IMR-90 (cell line): ENCODE results near the gene FMN1. TPM values are rescaled to one million over a fixed set of nuclear protein-coding genes. Genes with fewer than 3 reads are reported as not detected.

Experiments
- ATAC-seq: fragments of 200-7000 bp; cut with Tn5 transposase; 2 replicates; pipeline ENCODE4 v1.9.1; 2020; ENCODE audit warnings: low read depth, mild to moderate bottlenecking, moderate library complexity
- BruUV-seq: library from RNA; stranded (reverse); fragments of 400-500 nt; replicated peaks from 2 replicates; lab custom pipeline; 2021; lab: Mats Ljungman, UMichigan
- CTCF ChIA-PET: fragments of 300-600 bp; formaldehyde crosslinking; extraction: SDS; loops from one replicate; lab custom pipeline; 2021; ENCODE audit warnings: antibody characterized with exemption; lab: Yijun Ruan, JAX
- POLR2A ChIA-PET: fragments of 300-600 bp; sonication (Branson Sonifier 250); formaldehyde crosslinking; loops from one replicate; lab custom pipeline; 2022; ENCODE audit warnings: antibody characterized with exemption; ENCODE audit not compliant: unreplicated experiment; lab: Charles Lee
- DNase-seq: peaks from one replicate; pipeline ENCODE4 v3.0.0; 2013
- H2AFZ ChIP-seq: replicated peaks from 2 replicates; pipeline ENCODE3; 2013; ENCODE audit warnings: low read length, mild to moderate bottlenecking; ENCODE audit not compliant: poor library complexity
- H2AK5ac ChIP-seq: 2 replicates; pipeline ENCODE4 v1.6.1; 2013; ENCODE audit warnings: low read depth, low read length, inconsistent platforms
- H2AK9ac ChIP-seq: replicated peaks from 2 replicates; pipeline ENCODE3; 2013; ENCODE audit warnings: mild to moderate bottlenecking, low read depth, low read length, moderate library complexity; ENCODE audit not compliant: poor library complexity
- H2BK120ac ChIP-seq: 2 replicates; pipeline ENCODE4 v1.6.1; 2013; ENCODE audit warnings: low read depth, low read length, inconsistent platforms
- H2BK15ac ChIP-seq: 3 replicates; pipeline ENCODE4 v1.6.1; 2013; ENCODE audit warnings: low read depth, low read length, inconsistent platforms
- H2BK20ac ChIP-seq: 2 replicates; pipeline ENCODE4 v1.6.1; 2013; ENCODE audit warnings: low read depth, mild to moderate bottlenecking, inconsistent platforms, low read length, moderate library complexity
- H2BK5ac ChIP-seq: 2 replicates; pipeline ENCODE4 v1.6.1; 2013; ENCODE audit warnings: mild to moderate bottlenecking, low read depth, low read length, inconsistent platforms; ENCODE audit not compliant: poor library complexity, severe bottlenecking
- H3K14ac ChIP-seq: replicated peaks from 2 replicates; pipeline ENCODE4 v1.6.1; 2013; ENCODE audit warnings: low read depth, low read length, inconsistent platforms
- H3K18ac ChIP-seq: 2 replicates; pipeline ENCODE4 v1.6.1; 2013; ENCODE audit warnings: low read depth, low read length, control low read depth
- H3K23ac ChIP-seq: 2 replicates; pipeline ENCODE4 v1.6.1; 2013; ENCODE audit warnings: low read depth, low read length, inconsistent platforms
- H3K27ac ChIP-seq: 2 replicates; pipeline ENCODE4 v1.5.1; 2013; ENCODE audit warnings: mild to moderate bottlenecking, control low read depth, low read length; ENCODE audit not compliant: insufficient read depth
- H3K27me3 ChIP-seq: 2 replicates; pipeline ENCODE4 v1.6.1; 2013; ENCODE audit warnings: low read length; ENCODE audit not compliant: control insufficient read depth, insufficient read depth
- H3K36me3 ChIP-seq: 2 replicates; pipeline ENCODE4 v1.6.1; 2013; ENCODE audit warnings: low read length, mixed read lengths; ENCODE audit not compliant: control insufficient read depth, insufficient read depth
- H3K4ac ChIP-seq: 2 replicates; pipeline ENCODE4 v1.6.1; 2013; ENCODE audit warnings: low read depth, low read length, inconsistent platforms
- H3K4me1 ChIP-seq: 2 replicates; pipeline ENCODE4 v1.6.1; 2013; ENCODE audit warnings: low read length, mixed read lengths; ENCODE audit not compliant: control insufficient read depth, insufficient read depth
- H3K4me2 ChIP-seq: 2 replicates; pipeline ENCODE4 v1.6.1; 2013; ENCODE audit warnings: low read depth, mild to moderate bottlenecking, control low read depth, low read length, moderate library complexity
- H3K4me3 ChIP-seq: 2 replicates; pipeline ENCODE4 v1.5.1; 2013; ENCODE audit warnings: low read depth, mild to moderate bottlenecking, control low read depth, low read length, moderate library complexity; ENCODE audit not compliant: insufficient read depth
- H3K56ac ChIP-seq: 2 replicates; pipeline ENCODE4 v1.6.1; 2013; ENCODE audit warnings: low read length, inconsistent platforms; ENCODE audit not compliant: insufficient read depth; ENCODE audit errors: extremely low read depth
- H3K79me1 ChIP-seq, 2 experiments: 2 replicates each; pipeline ENCODE4 v1.6.1; 2013; ENCODE audit warnings: low read length in 2 of 2, inconsistent platforms in 1 of 2, low read depth in 1 of 2
- H3K9ac ChIP-seq: 2 replicates; pipeline ENCODE4 v1.6.1; 2013; ENCODE audit warnings: low read depth, low read length, control low read depth
- H3K9me1 ChIP-seq: 2 replicates; pipeline ENCODE4 v1.6.1; 2013; ENCODE audit warnings: low read length, inconsistent platforms; ENCODE audit not compliant: insufficient read depth
- H3K9me3 ChIP-seq: 2 replicates; pipeline ENCODE4 v1.6.1; 2013; ENCODE audit warnings: low read length; ENCODE audit not compliant: control insufficient read depth, insufficient read depth
- H4K20me1 ChIP-seq: 2 replicates; pipeline ENCODE4 v1.6.1; 2013; ENCODE audit warnings: low read length, inconsistent platforms; ENCODE audit not compliant: insufficient read depth
- H4K5ac ChIP-seq: 2 replicates; pipeline ENCODE4 v1.6.1; 2013; ENCODE audit warnings: mild to moderate bottlenecking, low read depth, low read length, control low read depth
- H4K8ac ChIP-seq, 2 experiments: 2 replicates each; pipeline ENCODE4 v1.6.1; 2013; ENCODE audit warnings: low read depth in 2 of 2, low read length in 2 of 2, control low read depth in 1 of 2, inconsistent platforms in 1 of 2
- H4K91ac ChIP-seq: 2 replicates; pipeline ENCODE4 v1.6.1; 2013; ENCODE audit warnings: low read depth, low read length, inconsistent platforms; ENCODE audit not compliant: insufficient read depth
- CEBPB ChIP-seq: IDR thresholded peaks from 2 replicates; pipeline ENCODE4 v1.6.1; 2012; ENCODE audit warnings: low read depth, low read length, improper control_type of control experiment
- CHD1 ChIP-seq: IDR thresholded peaks from 2 replicates; pipeline ENCODE4 v1.6.1; 2012; ENCODE audit warnings: low read depth, low read length, improper control_type of control experiment
- MAZ ChIP-seq: IDR thresholded peaks from 2 replicates; pipeline ENCODE4 v1.6.1; 2012; ENCODE audit warnings: low read depth, mild to moderate bottlenecking, low read length, improper control_type of control experiment, moderate library complexity, borderline replicate concordance
- NFE2L2 ChIP-seq: fragments of 150-350 bp; IDR thresholded peaks from 2 replicates; pipeline ENCODE4 v1.6.1; 2016; ENCODE audit warnings: low read depth, mild to moderate bottlenecking, low read length
- POLR2A ChIP-seq: IDR thresholded peaks from 2 replicates; pipeline ENCODE4 v1.6.1; 2012; ENCODE audit warnings: mild to moderate bottlenecking, low read depth, low read length
- WGBS, 2 experiments: methylation state at CpG; one replicate each; pipeline versions ENCODE4 v1.1.5 to v1.1.7; 2013; ENCODE audit warnings: missing lambda C conversion rate in 2 of 2; ENCODE audit not compliant: insufficient read length in 1 of 2; ENCODE audit errors: extremely low coverage in 2 of 2; 5-methylcytosine and 5-hydroxymethylcytosine counted together
- dilution Hi-C: fragments of 300-500 bp; cut with HindIII; formaldehyde crosslinking; loops from one replicate; pipeline ENCODE4 v1.14.3; 2018; ENCODE audit warnings: low sequenced_read_pairs; ENCODE audit not compliant: unreplicated experiment
- in situ Hi-C: fragments of 300-500 bp; cut with MboI; formaldehyde crosslinking; loops from 3 replicates; pipeline ENCODE4 v1.14.3; 2019; ENCODE audit warnings: low sequenced_read_pairs, inconsistent platforms, mixed read lengths
- intact Hi-C: fragments of 100-400 bp; cut with micrococcal nuclease; formaldehyde crosslinking; loops from 2 replicates; pipeline ENCODE4 v1.10.0; 2022
- polyA plus RNA-seq, 3 experiments: library from polyadenylated mRNA; depleted of rRNA; stranded (reverse); fragments of >200 nt; gene quantifications; 2 replicates each; pipeline ENCODE4 v1.2.3, GENCODE V29; 2012; ENCODE audit warnings: low replicate concordance in 1 of 3
- total RNA-seq: library from RNA; depleted of rRNA; stranded (reverse); fragments of >200 nt; gene quantifications from 2 replicates; pipeline ENCODE4 v1.2.3, GENCODE V29; 2012
- TF ChIP-seq, protein P1 (sequence below): fragments of 150-350 bp; IDR thresholded peaks from 2 replicates; pipeline ENCODE4 v1.6.1; 2016; ENCODE audit warnings: low read depth, mild to moderate bottlenecking, low read length, moderate library complexity, borderline replicate concordance

The FMN1 gene
- total and polyA plus RNA-seq, 2 of the 4 experiments (the other 2 are of a cell fraction): 7.3 to 17.6 TPM

DNA sequence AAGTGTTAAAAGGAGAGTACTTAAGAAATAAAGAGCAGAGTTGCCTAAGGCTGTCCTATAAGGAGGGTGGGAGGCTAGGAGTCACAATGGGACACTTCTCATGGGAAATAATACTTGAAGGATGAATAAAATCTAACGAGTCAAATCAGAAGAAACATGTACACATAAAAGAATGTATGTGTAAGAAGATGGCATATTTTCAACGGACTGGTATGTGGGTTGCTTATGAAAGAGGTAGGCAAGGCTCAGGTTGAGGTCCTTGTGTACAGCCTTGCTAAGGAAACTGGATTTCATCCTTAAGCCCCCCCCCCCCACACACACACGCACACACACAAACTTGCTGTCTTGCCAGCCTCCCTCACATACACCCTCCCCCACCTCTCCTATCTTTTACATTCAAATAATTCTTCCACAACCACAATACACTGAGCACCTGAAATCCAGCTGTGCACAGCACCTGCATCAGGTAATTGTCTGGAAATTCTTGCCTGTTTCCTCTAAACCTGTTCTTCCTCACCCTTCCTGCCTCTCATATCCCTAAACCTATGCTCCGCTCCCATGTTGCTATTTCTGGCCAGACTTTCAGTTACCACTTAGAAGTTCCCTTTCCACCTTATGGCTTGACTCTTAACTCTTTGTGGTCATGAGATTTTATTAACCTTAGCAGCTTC is 79.2 kb downstream of the FMN1 start:
- H3K14ac ChIP-seq: peak overlapping the region; percentile 92
- intact Hi-C loops (loop anchor here (2.0 kb wide), 1 partner anchor 25 kb away; no protein-coding TSS in a partner anchor), dilution Hi-C loops (no loop called here), in situ Hi-C loops (loop anchor here (10.0 kb wide), 1 partner anchor 271 kb away; no protein-coding TSS in a partner anchor)
- ChIA-PET CTCF (interaction anchor here (1.1 kb wide), 1 partner anchor 12 kb away, joined by 3 read pairs; no protein-coding TSS in a partner anchor), POLR2A (no interaction called here)
- no peak overlapping the region for H3K4me3 ChIP-seq
- peak overlapping the region; percentile 96 for H3K4ac ChIP-seq
- H3K27me3 ChIP-seq: no peaks in the 10 kb centered on the region
- BruUV-seq: no TSS peak
- peak overlapping the region; percentile 58 to 94 for H4K8ac ChIP-seq
- peak overlapping the region; percentile 99 for H2BK20ac ChIP-seq
- peak overlapping the region; percentile 12; the same call in 1 of the 2 replicates for H3K9ac ChIP-seq
- peak overlapping the region; percentile 80 for H3K18ac ChIP-seq
- no peak overlapping the region for H2AFZ ChIP-seq
- peak; percentile 67 for DNase-seq
- WGBS, 2 experiments: 100% methylated on average over 1 of the region's 4 CpGs; no CpG with 5 or more reads in 1 of the 2 experiments
- H4K5ac ChIP-seq: peak overlapping the region; percentile 90
- peaks cover 10% of the 10 kb centered on the region for H3K9me1 ChIP-seq
- H4K91ac ChIP-seq: peak overlapping the region; percentile 93
- H2BK15ac ChIP-seq: peak overlapping the region; percentile 99
- peaks cover 10 to 41% of the 10 kb centered on the region in 2 experiments for H3K79me1 ChIP-seq
- H3K36me3 ChIP-seq: no peaks in the 10 kb centered on the region; the same call in 1 of the 2 replicates
- no peaks in the 10 kb centered on the region for H3K9me3 ChIP-seq
- peak overlapping the region; percentile 99 for H2AK5ac ChIP-seq
- no peak; the same call in 1 of the 2 replicates for ATAC-seq
- no peaks in the 10 kb centered on the region for H4K20me1 ChIP-seq
- peaks cover 19% of the 10 kb centered on the region for H3K4me1 ChIP-seq
- no peak for TF ChIP-seq CHD1
- TF ChIP-seq, protein P1, sequence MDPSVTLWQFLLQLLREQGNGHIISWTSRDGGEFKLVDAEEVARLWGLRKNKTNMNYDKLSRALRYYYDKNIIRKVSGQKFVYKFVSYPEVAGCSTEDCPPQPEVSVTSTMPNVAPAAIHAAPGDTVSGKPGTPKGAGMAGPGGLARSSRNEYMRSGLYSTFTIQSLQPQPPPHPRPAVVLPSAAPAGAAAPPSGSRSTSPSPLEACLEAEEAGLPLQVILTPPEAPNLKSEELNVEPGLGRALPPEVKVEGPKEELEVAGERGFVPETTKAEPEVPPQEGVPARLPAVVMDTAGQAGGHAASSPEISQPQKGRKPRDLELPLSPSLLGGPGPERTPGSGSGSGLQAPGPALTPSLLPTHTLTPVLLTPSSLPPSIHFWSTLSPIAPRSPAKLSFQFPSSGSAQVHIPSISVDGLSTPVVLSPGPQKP: no peak
- TF ChIP-seq POLR2A: no peak
- peak; percentile 38; the same call in 1 of the 2 replicates for TF ChIP-seq CEBPB
- no peak for TF ChIP-seq NFE2L2
- TF ChIP-seq MAZ: no peak
- H3K4me2 ChIP-seq: no peak overlapping the region; the same call in 1 of the 2 replicates
- H2BK5ac ChIP-seq: peak overlapping the region; percentile 94
- peak overlapping the region; percentile 90 for H3K23ac ChIP-seq
- peak overlapping the region; percentile 72 for H3K56ac ChIP-seq
- H3K27ac ChIP-seq: peak overlapping the region; percentile 92
- no peak overlapping the region for H2AK9ac ChIP-seq
- peak overlapping the region; percentile 98 for H2BK120ac ChIP-seq
